ENCODE results near the gene SOS1. TPM values are rescaled to one million over a fixed set of nuclear protein-coding genes. Genes with fewer than 3 reads are reported as not detected.

Gene SOS1
- total and polyA plus RNA-seq, 2 of the 13 experiments (the other 11 are each of a cell fraction or from before 2014, with no cell fraction given), result 20.8 to 60.4 TPM

DNA sequence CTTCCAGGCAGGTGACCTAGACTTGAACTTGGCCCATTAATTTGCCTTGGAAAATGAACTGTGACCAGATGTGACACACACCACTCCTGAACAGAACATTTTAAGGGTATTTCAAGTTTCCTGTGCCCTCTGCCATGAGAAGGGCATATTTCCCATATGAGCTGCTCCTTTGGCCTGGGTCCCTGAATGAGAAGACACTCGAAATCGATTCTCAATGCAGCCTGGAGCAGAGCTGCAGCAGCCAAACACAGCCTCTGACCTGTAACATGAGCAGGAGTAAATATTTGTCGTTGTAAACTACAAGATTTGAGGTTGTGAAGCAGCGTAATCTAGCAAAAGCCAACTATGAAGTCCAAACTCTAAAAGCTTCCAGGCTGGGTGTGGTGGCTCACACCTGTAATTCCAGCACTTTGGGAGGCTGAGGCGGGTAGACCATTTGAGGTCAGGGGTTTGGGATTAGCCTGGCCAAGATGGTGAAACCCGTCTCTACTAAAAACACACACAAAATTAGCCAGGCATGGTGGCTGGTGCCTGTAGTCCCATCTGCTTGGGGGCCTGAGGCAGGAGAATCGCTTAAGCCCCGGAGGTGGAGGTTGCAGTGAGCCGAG lies 30.1 kb upstream of the SOS1 start (continued):
- TF ChIP-seq, protein P1, sequence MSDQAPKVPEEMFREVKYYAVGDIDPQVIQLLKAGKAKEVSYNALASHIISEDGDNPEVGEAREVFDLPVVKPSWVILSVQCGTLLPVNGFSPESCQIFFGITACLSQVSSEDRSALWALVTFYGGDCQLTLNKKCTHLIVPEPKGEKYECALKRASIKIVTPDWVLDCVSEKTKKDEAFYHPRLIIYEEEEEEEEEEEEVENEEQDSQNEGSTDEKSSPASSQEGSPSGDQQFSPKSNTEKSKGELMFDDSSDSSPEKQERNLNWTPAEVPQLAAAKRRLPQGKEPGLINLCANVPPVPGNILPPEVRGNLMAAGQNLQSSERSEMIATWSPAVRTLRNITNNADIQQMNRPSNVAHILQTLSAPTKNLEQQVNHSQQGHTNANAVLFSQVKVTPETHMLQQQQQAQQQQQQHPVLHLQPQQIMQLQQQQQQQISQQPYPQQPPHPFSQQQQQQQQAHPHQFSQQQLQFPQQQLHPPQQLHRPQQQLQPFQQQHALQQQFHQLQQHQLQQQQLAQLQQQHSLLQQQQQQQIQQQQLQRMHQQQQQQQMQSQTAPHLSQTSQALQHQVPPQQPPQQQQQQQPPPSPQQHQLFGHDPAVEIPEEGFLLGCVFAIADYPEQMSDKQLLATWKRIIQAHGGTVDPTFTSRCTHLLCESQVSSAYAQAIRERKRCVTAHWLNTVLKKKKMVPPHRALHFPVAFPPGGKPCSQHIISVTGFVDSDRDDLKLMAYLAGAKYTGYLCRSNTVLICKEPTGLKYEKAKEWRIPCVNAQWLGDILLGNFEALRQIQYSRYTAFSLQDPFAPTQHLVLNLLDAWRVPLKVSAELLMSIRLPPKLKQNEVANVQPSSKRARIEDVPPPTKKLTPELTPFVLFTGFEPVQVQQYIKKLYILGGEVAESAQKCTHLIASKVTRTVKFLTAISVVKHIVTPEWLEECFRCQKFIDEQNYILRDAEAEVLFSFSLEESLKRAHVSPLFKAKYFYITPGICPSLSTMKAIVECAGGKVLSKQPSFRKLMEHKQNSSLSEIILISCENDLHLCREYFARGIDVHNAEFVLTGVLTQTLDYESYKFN (CRISPR knock-in tag; conservative IDR thresholded peaks at IDR 0.05), result peak; percentile 95
- TF ChIP-seq EP300 (IDR thresholded peaks at IDR 0.05; ENCODE audit: low read depth in 2 of 2, low read length in 2 of 2) (peak in 1 of 2 experiments; percentile 88; a peak in 2 of 4 replicates), EP300 (CRISPR knock-in tag; IDR thresholded peaks at IDR 0.05; ENCODE audit: borderline replicate concordance) (0 out of 2 replicates have a peak, but pooled peaks have one; percentile 16), SMAD3 (CRISPR knock-in tag; IDR thresholded peaks at IDR 0.05) (peak; percentile 44; the same call in 1 of the 2 replicates), TBL1XR1 (IDR thresholded peaks at IDR 0.05; ENCODE audit: borderline replicate concordance, low read length, partially characterized antibody) (peak; percentile 98), HDAC1 (CRISPR knock-in tag; IDR thresholded peaks at IDR 0.05) (peak; percentile 93), XRCC5 (optimal IDR thresholded peaks at IDR 0.05; ENCODE audit: low read length) (peak; percentile 40), ZNF30 (CRISPR knock-in tag; IDR thresholded peaks at IDR 0.05) (no peak), SMYD3 (CRISPR knock-in tag; IDR thresholded peaks at IDR 0.05) (peak; percentile 82; the same call in 1 of the 2 replicates), ZNF414 (CRISPR knock-in tag; IDR thresholded peaks at IDR 0.05) (peak; percentile 89; the same call in 1 of the 2 replicates), TFDP2 (CRISPR knock-in tag; IDR thresholded peaks at IDR 0.05) (peak; percentile 16; the same call in 1 of the 2 replicates), RXRB (CRISPR knock-in tag; IDR thresholded peaks at IDR 0.05; ENCODE audit: borderline replicate concordance) (peak; percentile 96), POGZ (CRISPR knock-in tag; IDR thresholded peaks at IDR 0.05) (peak; percentile 92), POLR2AphosphoS2 (IDR thresholded peaks at IDR 0.05; ENCODE audit: low read depth, low read length) (no peak), ZFP1 (CRISPR knock-in tag; IDR thresholded peaks at IDR 0.05) (peak; percentile 78; the same call in 1 of the 2 replicates), ARHGAP35 (CRISPR knock-in tag; IDR thresholded peaks at IDR 0.05; ENCODE audit: borderline replicate concordance) (no peak), CREB1 (IDR thresholded peaks at IDR 0.05) (no peak), CREB1 (CRISPR knock-in tag; IDR thresholded peaks at IDR 0.05) (peak; percentile 72), ZC3H4 (CRISPR knock-in tag; IDR thresholded peaks at IDR 0.05; ENCODE audit: borderline replicate concordance) (no peak), ZNF253 (CRISPR knock-in tag; IDR thresholded peaks at IDR 0.05; ENCODE audit: borderline replicate concordance) (no peak)
- TF ChIP-seq, protein P2, sequence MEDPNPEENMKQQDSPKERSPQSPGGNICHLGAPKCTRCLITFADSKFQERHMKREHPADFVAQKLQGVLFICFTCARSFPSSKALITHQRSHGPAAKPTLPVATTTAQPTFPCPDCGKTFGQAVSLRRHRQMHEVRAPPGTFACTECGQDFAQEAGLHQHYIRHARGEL (CRISPR knock-in tag; IDR thresholded peaks at IDR 0.05), result 0 out of 2 replicates have a peak, but pooled peaks have one; percentile 75
- TF ChIP-seq, protein P3, sequence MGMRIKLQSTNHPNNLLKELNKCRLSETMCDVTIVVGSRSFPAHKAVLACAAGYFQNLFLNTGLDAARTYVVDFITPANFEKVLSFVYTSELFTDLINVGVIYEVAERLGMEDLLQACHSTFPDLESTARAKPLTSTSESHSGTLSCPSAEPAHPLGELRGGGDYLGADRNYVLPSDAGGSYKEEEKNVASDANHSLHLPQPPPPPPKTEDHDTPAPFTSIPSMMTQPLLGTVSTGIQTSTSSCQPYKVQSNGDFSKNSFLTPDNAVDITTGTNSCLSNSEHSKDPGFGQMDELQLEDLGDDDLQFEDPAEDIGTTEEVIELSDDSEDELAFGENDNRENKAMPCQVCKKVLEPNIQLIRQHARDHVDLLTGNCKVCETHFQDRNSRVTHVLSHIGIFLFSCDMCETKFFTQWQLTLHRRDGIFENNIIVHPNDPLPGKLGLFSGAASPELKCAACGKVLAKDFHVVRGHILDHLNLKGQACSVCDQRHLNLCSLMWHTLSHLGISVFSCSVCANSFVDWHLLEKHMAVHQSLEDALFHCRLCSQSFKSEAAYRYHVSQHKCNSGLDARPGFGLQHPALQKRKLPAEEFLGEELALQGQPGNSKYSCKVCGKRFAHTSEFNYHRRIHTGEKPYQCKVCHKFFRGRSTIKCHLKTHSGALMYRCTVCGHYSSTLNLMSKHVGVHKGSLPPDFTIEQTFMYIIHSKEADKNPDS (CRISPR knock-in tag; IDR thresholded peaks at IDR 0.05), result no peak

Measured in HepG2 (cell line).